Hematopoietic multipotent progenitor cell treated with erythropoietin and hydrocortisone succinate and interleukin-3 and kit ligand, for 8 days (in vitro differentiated cells): Measurements from ENCODE around the gene IL15RA.

Experiments
- DNase-seq: peaks from one replicate; pipeline ENCODE4 v3.0.0-alpha.2; 2015

The IL15RA gene

GRCh38 chr10:6005856-6006395 lies 28.6 kb upstream of the IL15RA start:
- peak; percentile 87 for DNase-seq

GRCh38 chr10:6005161-6005804 lies 27.9 kb upstream of the IL15RA start:
- DNase-seq = peak; percentile 30

GRCh38 chr10:6002809-6003510 lies 25.6 kb upstream of the IL15RA start:
- DNase-seq = no peak

- DNase-seq = no peak
Measured at GRCh38 chr10:5999440-6000165, 22.3 kb upstream of the IL15RA start.

GRCh38 chr10:5996696-5997095 lies 19.4 kb upstream of the IL15RA start:
- no peak for DNase-seq

DNA sequence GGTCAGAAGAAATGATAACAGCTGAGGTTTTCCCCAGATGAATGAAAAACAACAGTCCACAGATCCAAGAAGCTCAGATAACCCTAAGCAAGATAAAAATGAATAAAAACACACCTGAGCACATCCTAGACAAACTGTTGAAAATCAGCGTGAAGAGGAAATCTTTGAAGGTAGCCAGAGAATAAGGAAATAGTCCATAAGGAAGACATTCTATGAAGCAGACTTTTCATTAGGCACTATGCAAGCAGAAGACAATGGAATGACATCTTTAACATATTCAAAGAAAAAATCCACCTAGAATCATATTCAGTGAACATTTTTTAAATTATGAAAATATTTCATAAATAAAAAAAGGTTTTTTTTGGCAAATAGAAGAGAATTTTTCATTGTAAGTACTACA lies 15.1 kb upstream of the IL15RA start:
- no peak for DNase-seq

DNA sequence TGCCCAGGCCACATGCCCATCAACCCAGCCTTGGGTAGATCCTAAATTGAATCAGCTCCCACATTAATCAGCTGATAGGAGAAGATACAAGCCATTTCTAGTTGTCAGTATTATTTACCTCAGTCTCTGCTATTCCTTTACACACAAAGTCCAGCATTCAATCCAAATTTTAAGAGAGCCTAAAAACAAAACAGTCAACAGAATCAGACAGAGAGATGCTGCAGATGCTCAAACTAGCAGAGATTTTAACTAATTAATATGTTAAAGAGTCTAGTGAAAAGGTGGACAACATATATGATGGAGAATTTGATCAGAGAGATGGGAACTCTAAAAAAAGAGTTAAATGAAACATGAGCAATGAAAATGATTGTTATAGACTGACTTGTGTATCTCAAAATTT lies 14.4 kb upstream of the IL15RA start:
- DNase-seq = no peak

DNA sequence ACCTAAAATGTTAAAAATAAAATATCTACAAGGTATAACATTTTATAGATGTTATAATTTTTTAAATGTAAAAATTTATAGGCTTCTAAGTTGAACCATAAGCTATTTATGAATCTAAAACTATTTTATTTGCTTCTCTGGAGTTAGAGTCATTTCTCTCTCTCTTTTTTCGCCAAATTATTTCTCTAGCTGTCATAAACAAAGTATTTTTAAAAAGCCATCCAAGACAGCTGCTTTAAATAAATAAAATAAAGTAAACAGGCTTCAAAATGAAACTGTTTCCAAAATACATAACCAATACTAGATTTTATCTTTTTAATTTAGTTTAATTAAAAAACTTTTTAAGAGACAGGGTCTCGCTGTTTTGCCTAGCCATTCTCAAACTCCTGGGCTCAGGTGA lies 12.4 kb upstream of the IL15RA start:
- DNase-seq = no peak

- DNase-seq = no peak
Measured at GRCh38 chr10:5988336-5988920, 11.1 kb upstream of the IL15RA start.

- DNase-seq = peak; percentile 97
Measured at GRCh38 chr10:5987747-5988146, 10.4 kb upstream of the IL15RA start.

- DNase-seq = no peak
Measured at GRCh38 chr10:5985029-5985428, 7.7 kb upstream of the IL15RA start.

GRCh38 chr10:5983774-5984173 lies 6.4 kb upstream of the IL15RA start:
- DNase-seq = no peak

DNA sequence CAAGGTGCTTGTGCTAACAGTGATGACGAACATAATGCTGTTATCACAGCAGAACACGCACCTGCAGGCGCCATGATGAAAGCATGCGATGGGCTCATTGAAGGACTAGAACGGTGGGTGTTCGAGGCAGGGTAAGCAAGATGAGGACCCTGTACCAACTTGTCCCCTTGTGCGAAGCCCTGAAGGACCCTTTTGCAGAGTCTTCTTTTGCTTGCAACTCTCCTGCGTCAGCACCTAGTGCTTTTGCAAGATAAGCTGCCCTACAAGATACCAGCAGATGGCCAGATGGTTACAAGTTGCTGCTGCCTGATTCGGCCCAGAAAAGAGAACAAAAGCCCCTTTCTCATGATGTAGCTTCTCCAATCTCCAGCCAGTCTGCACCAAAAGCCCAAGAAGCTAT lies 4.2 kb upstream of the IL15RA start:
- peak; percentile 83 for DNase-seq

- no peak for DNase-seq
Measured at GRCh38 chr10:5978230-5978489, 817 bp upstream of the IL15RA start.

- peak; percentile 54 for DNase-seq
Measured at GRCh38 chr10:5976512-5977470, 552 bp downstream of the IL15RA start.

DNA sequence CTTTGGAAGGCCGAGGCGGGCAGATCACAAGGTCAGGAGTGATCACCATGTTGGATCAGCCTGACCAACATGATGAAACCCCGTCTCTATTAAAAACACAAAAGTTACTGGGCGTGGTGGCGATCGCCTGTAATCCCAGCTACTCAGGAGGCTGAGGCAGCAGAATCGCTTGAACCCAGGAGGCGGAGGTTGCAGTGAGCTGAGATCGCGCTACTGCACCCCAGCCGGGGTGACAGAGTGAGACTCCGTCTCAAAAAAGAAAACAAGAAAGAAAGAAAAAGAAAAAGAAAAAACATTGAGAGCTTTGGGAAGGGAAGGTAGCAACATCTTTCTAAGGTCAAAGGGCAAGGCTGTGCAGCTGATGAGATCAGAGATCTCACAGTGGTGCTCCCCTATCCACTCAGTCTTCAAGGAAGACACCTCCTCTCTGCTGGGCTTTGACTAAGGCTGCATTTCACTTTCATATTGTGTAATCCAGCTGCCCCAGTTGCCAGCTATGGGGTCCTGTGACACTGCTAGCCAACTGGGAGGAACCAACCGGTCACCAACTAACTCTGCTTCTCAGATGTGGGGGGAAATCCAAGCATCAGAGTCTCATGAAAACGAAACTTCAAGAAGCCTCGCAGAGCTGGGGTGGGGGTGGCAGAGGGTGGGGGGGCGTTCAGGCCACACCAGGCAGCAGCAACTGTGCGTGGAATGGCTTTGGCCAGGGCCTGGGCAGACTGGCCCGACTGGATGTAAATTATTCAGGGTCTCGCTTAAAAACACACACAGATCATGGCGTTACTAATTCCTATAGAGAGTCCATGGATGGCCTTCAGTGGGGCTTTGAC lies 1.5 kb downstream of the IL15RA start:
- DNase-seq = peak; percentile 78

DNA sequence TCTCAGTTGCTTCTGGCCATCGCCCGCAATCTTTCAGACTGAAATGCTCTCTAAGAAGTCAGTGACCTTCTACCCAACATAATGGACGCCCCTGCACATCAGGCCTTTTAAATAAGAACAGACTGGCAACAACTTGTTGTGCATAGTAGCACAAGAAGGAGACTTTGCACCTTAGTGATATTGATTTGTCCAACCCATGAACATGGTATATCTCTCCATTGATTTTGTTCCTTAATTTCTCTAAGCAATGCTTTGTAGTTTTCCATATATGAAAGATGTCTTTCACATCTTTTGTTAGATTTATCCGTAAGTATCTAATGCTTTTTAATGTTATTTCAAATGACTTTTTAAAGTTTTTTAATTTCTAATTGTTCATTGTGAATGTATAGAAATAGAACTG lies 4.3 kb downstream of the IL15RA start:
- no peak for DNase-seq

DNA sequence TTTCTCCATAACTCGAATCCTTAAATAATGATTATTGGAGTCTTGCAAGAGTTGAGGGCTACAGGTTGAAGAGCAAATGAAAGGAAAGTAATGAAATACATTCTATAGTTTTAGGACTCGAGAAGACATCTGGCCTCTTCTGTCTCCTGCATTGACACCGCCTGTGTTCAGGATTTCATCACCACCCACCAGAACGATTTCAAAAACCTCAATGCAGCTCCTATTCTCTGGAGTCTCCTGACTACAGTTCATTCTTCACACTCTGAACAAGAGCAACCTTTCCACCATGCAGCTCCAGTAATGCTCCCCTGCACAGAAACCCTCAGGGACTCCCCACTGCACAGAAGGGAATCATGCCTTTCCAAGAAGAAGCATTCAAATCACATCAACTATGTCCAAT lies 5.5 kb downstream of the IL15RA start:
- DNase-seq = no peak

GRCh38 chr10:5971315-5971832 lies 6.0 kb downstream of the IL15RA start:
- DNase-seq = peak; percentile 93

- no peak for DNase-seq
Measured at GRCh38 chr10:5970527-5970926, 6.8 kb downstream of the IL15RA start.

- no peak for DNase-seq
Measured at GRCh38 chr10:5970066-5970465, 7.3 kb downstream of the IL15RA start.
